Mammary epithelial cell (primary cell): ENCODE results near the gene FOXRED2.

Source experiments
- CTCF ChIP-seq, 2 donors: IDR thresholded peaks in 1 of 2; conservative IDR thresholded peaks in 1 of 2; 2 replicates each; pipeline ENCODE4 v1.5.1; 2011 to 2012; ENCODE audit warnings: inconsistent platforms in 2 of 2, low read length in 2 of 2, mild to moderate bottlenecking in 2 of 2, control low read depth in 1 of 2, low read depth in 1 of 2; ENCODE audit not compliant: insufficient read depth in 1 of 2; ENCODE audit errors: extremely low read depth in 1 of 2
- EZH2 ChIP-seq: IDR thresholded peaks from 2 replicates; pipeline ENCODE4 v1.6.1; 2012; ENCODE audit warnings: low read length, inconsistent platforms, borderline replicate concordance

DNA sequence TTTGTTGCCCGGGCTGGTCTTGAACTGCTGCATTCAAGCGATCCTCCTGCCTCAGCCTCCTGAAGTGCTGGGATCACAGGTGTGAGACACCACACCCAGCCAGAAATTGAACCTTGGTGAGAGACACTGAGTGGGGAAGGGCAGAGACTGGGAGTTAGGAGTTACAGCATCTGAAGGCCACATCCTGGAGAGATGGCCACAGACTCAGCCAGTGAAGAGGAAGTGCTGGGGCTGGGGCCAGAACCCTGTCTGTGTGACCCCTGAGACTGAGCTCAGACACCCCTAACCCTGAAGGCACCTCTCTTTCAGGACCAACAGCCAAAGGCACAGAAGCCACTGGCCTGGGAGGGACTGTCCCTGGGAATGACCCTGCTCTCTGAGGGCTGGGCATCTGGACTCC, 59.2 kb downstream of the FOXRED2 start:
- TF ChIP-seq CTCF (conservative IDR thresholded peaks at IDR 0.05 in 1 of 2, IDR thresholded peaks at IDR 0.05 in 1 of 2; ENCODE audit: extremely low read depth in 1 of 2, insufficient read depth in 1 of 2, low read depth in 1 of 2, low read length in 2 of 2) (no peak), EZH2 (no peak)
